CD4-positive, alpha-beta T cell (primary cell): ENCODE data around the gene FJX1. TPM values are rescaled to one million over a fixed set of nuclear protein-coding genes. Genes with fewer than 3 reads are reported as not detected.

Experiments used
- ATAC-seq: fragments of 200-7000 bp; cut with Tn5 transposase; one replicate; pipeline ENCODE4 v1.10.0; 2022; ENCODE audit warnings: mild to moderate bottlenecking; ENCODE audit not compliant: poor library complexity
- CTCF ChIA-PET: fragments of 350-600 bp; sonication (Branson Sonifier 250); formaldehyde crosslinking; loops from one replicate; lab custom pipeline; 2021; ENCODE audit warnings: antibody characterized with exemption, inconsistent platforms; lab: Charles Lee
- POLR2A ChIA-PET: fragments of 350-600 bp; sonication (Branson Sonifier 250); formaldehyde crosslinking; loops from one replicate; lab custom pipeline; 2021; ENCODE audit warnings: antibody characterized with exemption, inconsistent platforms; lab: Charles Lee
- DNase-seq, 14 experiments: peaks; one replicate each; pipeline ENCODE4 v3.0.0-alpha.2; 2013 to 2020; ENCODE audit warnings: mixed read lengths in 2 of 14
- H3K27ac ChIP-seq, 2 donors: one replicate each; pipeline versions ENCODE4 v1.5.1 to v1.7.0; 2013; ENCODE audit warnings: low read length in 2 of 2, low read depth in 1 of 2, mild to moderate bottlenecking in 1 of 2
- H3K27me3 ChIP-seq, 2 experiments: 1 replicate in 1 of 2; 2 replicates in 1 of 2; pipeline versions ENCODE4 v1.6.1 to v1.7.0; 2013; ENCODE audit warnings: low read length in 2 of 2, control low read depth in 1 of 2, mild to moderate bottlenecking in 1 of 2, moderate library complexity in 1 of 2; ENCODE audit not compliant: insufficient read depth in 2 of 2, control insufficient read depth in 1 of 2
- H3K36me3 ChIP-seq: one replicate; pipeline ENCODE4 v1.6.1; 2013; ENCODE audit warnings: low read length, control low read depth; ENCODE audit not compliant: insufficient read depth
- H3K4me1 ChIP-seq: one replicate; pipeline ENCODE4 v1.6.1; 2013; ENCODE audit warnings: low read length, control low read depth; ENCODE audit not compliant: insufficient read depth
- H3K4me3 ChIP-seq: one replicate; pipeline ENCODE4 v1.5.1; 2013; ENCODE audit warnings: mild to moderate bottlenecking, low read length, moderate library complexity
- H3K9me3 ChIP-seq, 2 experiments: 1 replicate in 1 of 2; 2 replicates in 1 of 2; pipeline versions ENCODE4 v1.6.1 to v1.7.0; 2013; ENCODE audit warnings: low read length in 2 of 2, mild to moderate bottlenecking in 2 of 2, control low read depth in 1 of 2, moderate library complexity in 1 of 2; ENCODE audit not compliant: control insufficient read depth in 1 of 2, insufficient read depth in 1 of 2
- H3K27ac Mint-ChIP-seq: one replicate; pipeline ENCODE4 v1.8.0; 2020; ENCODE audit warnings: mixed read lengths
- H3K27me3 Mint-ChIP-seq: one replicate; pipeline ENCODE4 v1.8.0; 2021; ENCODE audit warnings: mixed read lengths
- H3K36me3 Mint-ChIP-seq: one replicate; pipeline ENCODE4 v1.8.0; 2021; ENCODE audit warnings: low read depth, mixed read lengths
- H3K4me1 Mint-ChIP-seq: one replicate; pipeline ENCODE4 v1.8.0; 2021; ENCODE audit warnings: low read depth, mixed read lengths
- H3K4me3 Mint-ChIP-seq: one replicate; pipeline ENCODE4 v1.8.0; 2020; ENCODE audit warnings: mild to moderate bottlenecking, mixed read lengths
- H3K9me3 Mint-ChIP-seq: one replicate; pipeline ENCODE4 v1.8.0; 2020; ENCODE audit warnings: mixed read lengths
- intact Hi-C, 2 experiments: fragments of 100-400 bp; cut with DNase I in 1 of 2; cut with micrococcal nuclease in 1 of 2; formaldehyde crosslinking; loops; one replicate each; pipeline versions ENCODE4 v1.15.1 to v1.9.0; 2023 to 2025; cut with DNase I, micrococcal nuclease
- total RNA-seq, 174 experiments: library from RNA in 2 of 174; stranded (reverse) in 2 of 174; gene quantifications; one replicate each; pipeline ENCODE4 v1.2.3 and lab custom pipeline; 2021 to 2026
- TF ChIP-seq, protein P1 (sequence below): fragments of 200-600 bp; IDR thresholded peaks from one replicate; pipeline ENCODE4 v1.8.0; 2022; ENCODE audit warnings: antibody characterized with exemption, mild to moderate bottlenecking

Gene FJX1
- total RNA-seq, 2 experiments from 2014 or later: not detected

DNA sequence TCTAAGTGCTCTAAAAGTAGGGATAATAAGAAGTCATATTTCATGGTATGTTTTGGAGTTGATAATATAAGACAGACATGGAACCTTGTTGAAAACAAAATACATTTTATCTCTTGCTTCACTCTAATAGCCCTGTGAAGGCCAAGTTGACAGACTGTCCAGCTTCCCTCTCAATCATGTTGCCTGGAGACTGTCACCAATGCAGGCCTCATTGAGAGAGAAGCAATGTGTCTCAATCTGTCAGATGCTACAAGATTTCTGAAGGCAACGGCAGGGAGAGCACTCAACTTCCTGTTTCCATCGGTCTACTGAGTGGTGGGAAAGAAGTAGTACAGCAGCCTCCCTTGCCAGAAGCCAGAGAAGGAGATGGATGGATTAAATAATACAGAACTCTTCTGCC is 23.6 kb upstream of the FJX1 start:
- H3K4me3 ChIP-seq: no peak overlapping the region
- no peaks in the 10 kb centered on the region for H3K9me3 ChIP-seq
- H3K9me3 Mint-ChIP-seq: no peaks in the 10 kb centered on the region
- DNase-seq (no peak), ATAC-seq (no peak)
- no peaks in the 10 kb centered on the region for H3K36me3 ChIP-seq
- TF ChIP-seq, protein P1, sequence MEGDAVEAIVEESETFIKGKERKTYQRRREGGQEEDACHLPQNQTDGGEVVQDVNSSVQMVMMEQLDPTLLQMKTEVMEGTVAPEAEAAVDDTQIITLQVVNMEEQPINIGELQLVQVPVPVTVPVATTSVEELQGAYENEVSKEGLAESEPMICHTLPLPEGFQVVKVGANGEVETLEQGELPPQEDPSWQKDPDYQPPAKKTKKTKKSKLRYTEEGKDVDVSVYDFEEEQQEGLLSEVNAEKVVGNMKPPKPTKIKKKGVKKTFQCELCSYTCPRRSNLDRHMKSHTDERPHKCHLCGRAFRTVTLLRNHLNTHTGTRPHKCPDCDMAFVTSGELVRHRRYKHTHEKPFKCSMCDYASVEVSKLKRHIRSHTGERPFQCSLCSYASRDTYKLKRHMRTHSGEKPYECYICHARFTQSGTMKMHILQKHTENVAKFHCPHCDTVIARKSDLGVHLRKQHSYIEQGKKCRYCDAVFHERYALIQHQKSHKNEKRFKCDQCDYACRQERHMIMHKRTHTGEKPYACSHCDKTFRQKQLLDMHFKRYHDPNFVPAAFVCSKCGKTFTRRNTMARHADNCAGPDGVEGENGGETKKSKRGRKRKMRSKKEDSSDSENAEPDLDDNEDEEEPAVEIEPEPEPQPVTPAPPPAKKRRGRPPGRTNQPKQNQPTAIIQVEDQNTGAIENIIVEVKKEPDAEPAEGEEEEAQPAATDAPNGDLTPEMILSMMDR: no peak
- H3K27me3 ChIP-seq: peaks cover 5% of the 10 kb centered on the region in 2 experiments
- ChIA-PET POLR2A (no interaction called here), CTCF (no interaction called here)
- peaks cover 41% of the 10 kb centered on the region for H3K27me3 Mint-ChIP-seq
- no peaks in the 10 kb centered on the region for H3K4me1 ChIP-seq
- no peak overlapping the region for H3K4me3 Mint-ChIP-seq
- no peak overlapping the region for H3K27ac ChIP-seq
- H3K27ac Mint-ChIP-seq: no peak overlapping the region
- H3K36me3 Mint-ChIP-seq: no peaks in the 10 kb centered on the region
- no peaks in the 10 kb centered on the region for H3K4me1 Mint-ChIP-seq
- intact Hi-C loops: no loop called here

- H3K9me3 ChIP-seq: no peaks in the 10 kb centered on the region
- H3K4me3 ChIP-seq: no peak overlapping the region
- peaks cover 5 to 19% of the 10 kb centered on the region in 2 experiments for H3K27me3 ChIP-seq
- H3K4me1 ChIP-seq: no peaks in the 10 kb centered on the region
- ATAC-seq: no peak
- intact Hi-C loops: no loop called here
- DNase-seq: no peak
- Mint-ChIP-seq H3K4me3 (no peak overlapping the region), H3K27me3 (peaks cover 55% of the 10 kb centered on the region), H3K4me1 (no peaks in the 10 kb centered on the region), H3K36me3 (no peaks in the 10 kb centered on the region), H3K9me3 (no peaks in the 10 kb centered on the region), H3K27ac (no peak overlapping the region)
- CTCF ChIA-PET: interaction anchor here (1.0 kb wide), 1 partner anchor 17 kb away, joined by 3 read pairs; no protein-coding TSS in a partner anchor
- TF ChIP-seq, protein P1: no peak
- H3K27ac ChIP-seq: no peak overlapping the region
- POLR2A ChIA-PET: no interaction called here
- no peaks in the 10 kb centered on the region for H3K36me3 ChIP-seq
Observed at GRCh38 chr11:35598254-35599125, 19.8 kb upstream of the FJX1 start.

DNA sequence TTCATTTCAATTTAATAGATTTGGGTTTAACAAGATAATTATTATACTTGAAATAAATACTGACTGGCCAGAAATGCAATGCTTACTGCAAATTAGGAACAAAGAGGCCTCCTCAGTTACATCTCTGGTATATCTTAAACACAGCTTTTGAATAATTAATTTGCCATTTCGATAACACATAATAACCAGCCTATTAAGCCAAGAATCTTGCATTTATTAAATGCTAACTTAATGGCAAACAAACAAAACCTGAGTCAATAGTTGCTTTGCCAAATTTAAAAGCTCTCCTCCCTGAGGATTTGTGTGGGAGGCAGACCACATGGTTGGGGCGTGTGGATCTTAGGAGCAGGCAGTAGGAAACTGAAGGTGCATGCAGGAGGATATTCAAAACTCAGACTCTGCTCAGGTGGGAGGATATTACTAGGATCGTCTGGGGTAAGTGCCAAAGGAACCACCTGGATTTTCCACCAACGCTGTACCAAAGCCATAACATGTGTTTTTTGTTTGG is 17.9 kb upstream of the FJX1 start:
- Histone ChIP-seq H3K9me3 (no peaks in the 10 kb centered on the region), H3K36me3 (no peaks in the 10 kb centered on the region), H3K27ac (no peak overlapping the region), H3K27me3 (peaks cover 7 to 19% of the 10 kb centered on the region in 2 experiments), H3K4me3 (no peak overlapping the region), H3K4me1 (no peaks in the 10 kb centered on the region)
- TF ChIP-seq, protein P1: no peak
- ChIA-PET CTCF (no interaction called here), POLR2A (no interaction called here)
- Mint-ChIP-seq H3K27ac (no peak overlapping the region), H3K36me3 (no peaks in the 10 kb centered on the region), H3K4me3 (no peak overlapping the region), H3K27me3 (peaks cover 67% of the 10 kb centered on the region), H3K4me1 (no peaks in the 10 kb centered on the region), H3K9me3 (no peaks in the 10 kb centered on the region)
- DNase-seq: no peak
- no peak for ATAC-seq
- intact Hi-C loops: no loop called here
